Adipocyte (in vitro differentiated cells): ENCODE measurements around the gene PLXNA4.
A peak's percentile ranks its signal among the peaks of the same experiment; 100 is the strongest.

Experiments
- DNase-seq: peaks from one replicate; pipeline ENCODE4 v3.0.0-alpha.2; 2015; ENCODE audit warnings: low read depth
- H3K27me3 ChIP-seq: replicated peaks from 2 replicates; pipeline ENCODE4 v1.7.0; 2013; ENCODE audit warnings: mild to moderate bottlenecking, low read length, moderate library complexity; ENCODE audit not compliant: control insufficient read depth, insufficient read depth
- H3K36me3 ChIP-seq: 2 replicates; pipeline ENCODE4 v1.7.0; 2013; ENCODE audit warnings: low read length, mild to moderate bottlenecking, moderate library complexity; ENCODE audit not compliant: control insufficient read depth, insufficient read depth, severe bottlenecking
- H3K4me1 ChIP-seq: 2 replicates; pipeline ENCODE4 v1.7.0; 2013; ENCODE audit warnings: mild to moderate bottlenecking, low read length, moderate library complexity; ENCODE audit not compliant: control insufficient read depth, insufficient read depth
- H3K4me3 ChIP-seq: 2 replicates; pipeline ENCODE4 v1.7.0; 2013; ENCODE audit warnings: mild to moderate bottlenecking, low read length, moderate library complexity
- H3K9ac ChIP-seq: 2 replicates; pipeline ENCODE4 v1.7.0; 2013; ENCODE audit warnings: mild to moderate bottlenecking, low read length, moderate library complexity
- H3K9me3 ChIP-seq: 2 replicates; pipeline ENCODE4 v1.7.0; 2013; ENCODE audit warnings: mild to moderate bottlenecking, low read length, moderate library complexity; ENCODE audit not compliant: control insufficient read depth

The PLXNA4 gene

DNA sequence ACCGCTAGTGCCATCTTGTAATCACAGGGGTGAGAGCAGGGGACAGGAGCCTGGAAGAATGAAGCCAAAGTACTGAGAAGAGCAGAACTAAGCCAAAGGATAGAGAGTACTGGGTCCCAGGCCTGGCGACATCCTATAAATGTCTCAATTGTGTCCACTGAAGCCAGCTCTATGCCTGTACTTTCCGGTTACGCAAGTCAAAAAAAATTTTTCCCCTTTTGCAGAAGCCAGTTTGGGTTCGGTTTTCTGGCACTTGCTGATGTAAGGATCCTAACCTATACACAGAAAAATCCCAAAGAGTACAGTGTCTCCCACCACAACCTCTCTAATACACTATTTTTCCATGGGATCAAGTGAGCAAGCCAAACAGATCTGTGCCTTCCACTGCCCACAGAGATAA, 61.1 kb downstream of the PLXNA4 start:
- no peaks in the 10 kb centered on the region for H3K9me3 ChIP-seq
- H3K4me3 ChIP-seq: no peak overlapping the region
- H3K27me3 ChIP-seq: no peaks in the 10 kb centered on the region
- no peak for DNase-seq
- peaks cover 11% of the 10 kb centered on the region for H3K4me1 ChIP-seq
- no peak overlapping the region for H3K9ac ChIP-seq
- peaks cover 11% of the 10 kb centered on the region for H3K36me3 ChIP-seq

DNA sequence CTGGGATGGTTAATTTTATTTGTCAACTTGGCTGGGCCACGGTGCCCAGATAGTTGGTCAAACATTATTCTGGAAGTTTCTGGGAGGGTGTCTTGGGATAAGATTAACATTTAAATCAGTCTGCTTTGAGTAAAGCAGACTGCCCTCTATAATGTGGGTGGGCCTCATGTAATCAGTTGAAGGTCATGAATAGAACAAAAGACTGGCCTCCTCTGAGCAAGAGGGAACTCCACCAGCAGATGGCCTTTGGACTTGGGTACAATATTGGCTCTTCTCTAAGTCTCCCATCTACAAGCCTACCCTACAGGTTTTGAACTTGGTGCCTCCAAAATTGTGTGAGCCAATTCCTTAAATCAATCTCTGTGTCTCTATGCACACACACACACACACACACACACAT, 61.8 kb downstream of the PLXNA4 start:
- H3K9ac ChIP-seq: no peak overlapping the region
- no peak for DNase-seq
- H3K4me1 ChIP-seq: peaks cover 7% of the 10 kb centered on the region
- H3K4me3 ChIP-seq: no peak overlapping the region
- H3K27me3 ChIP-seq: no peaks in the 10 kb centered on the region
- no peaks in the 10 kb centered on the region for H3K9me3 ChIP-seq
- peaks cover 11% of the 10 kb centered on the region for H3K36me3 ChIP-seq

DNA sequence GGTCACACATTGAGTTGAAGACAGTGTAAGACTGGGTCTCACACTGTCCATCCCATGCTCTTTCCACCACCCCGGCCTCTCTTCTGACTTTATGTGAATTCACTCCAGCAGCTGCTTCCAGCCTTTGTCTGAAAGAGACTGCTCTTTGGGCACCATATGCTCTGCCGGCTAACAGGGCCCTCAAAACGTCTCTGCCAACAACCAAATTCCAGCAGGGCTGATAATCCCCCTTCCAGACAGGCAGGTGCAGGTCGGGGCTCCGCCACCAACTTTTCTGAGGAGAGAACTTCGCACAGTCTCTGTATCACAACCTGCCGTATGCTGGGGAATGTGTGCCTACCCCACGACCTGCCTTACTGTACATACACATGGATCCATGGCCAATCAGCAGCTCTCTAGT, 64.3 kb downstream of the PLXNA4 start:
- H3K4me3 ChIP-seq: no peak overlapping the region
- H3K9me3 ChIP-seq: no peaks in the 10 kb centered on the region
- no peak for DNase-seq
- H3K4me1 ChIP-seq: peaks cover 7% of the 10 kb centered on the region
- H3K9ac ChIP-seq: no peak overlapping the region
- H3K36me3 ChIP-seq: peaks cover 28% of the 10 kb centered on the region
- no peaks in the 10 kb centered on the region for H3K27me3 ChIP-seq

DNA sequence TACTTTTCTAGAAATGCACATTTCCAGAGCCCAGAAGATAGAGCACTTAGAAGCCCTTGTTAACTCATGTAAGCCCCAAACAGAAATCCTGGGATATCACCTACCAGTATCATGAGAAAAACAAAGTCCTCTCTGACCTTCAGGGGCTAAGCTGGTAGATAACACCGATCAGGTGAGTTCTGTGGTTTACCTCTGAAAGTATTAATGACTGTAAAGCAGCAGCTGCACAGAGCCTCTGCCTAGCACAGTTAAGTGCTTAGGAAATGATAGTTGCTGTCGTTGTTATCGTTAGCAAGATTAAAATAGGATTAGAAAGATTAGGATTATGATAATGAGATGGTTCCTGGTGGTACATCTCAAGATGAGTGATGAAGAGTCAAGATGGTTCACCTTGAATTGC, 64.9 kb downstream of the PLXNA4 start:
- Histone ChIP-seq H3K27me3 (no peaks in the 10 kb centered on the region), H3K4me3 (no peak overlapping the region), H3K9ac (no peak overlapping the region), H3K36me3 (peaks cover 32% of the 10 kb centered on the region), H3K4me1 (peaks cover 6% of the 10 kb centered on the region), H3K9me3 (no peaks in the 10 kb centered on the region)
- no peak for DNase-seq

DNA sequence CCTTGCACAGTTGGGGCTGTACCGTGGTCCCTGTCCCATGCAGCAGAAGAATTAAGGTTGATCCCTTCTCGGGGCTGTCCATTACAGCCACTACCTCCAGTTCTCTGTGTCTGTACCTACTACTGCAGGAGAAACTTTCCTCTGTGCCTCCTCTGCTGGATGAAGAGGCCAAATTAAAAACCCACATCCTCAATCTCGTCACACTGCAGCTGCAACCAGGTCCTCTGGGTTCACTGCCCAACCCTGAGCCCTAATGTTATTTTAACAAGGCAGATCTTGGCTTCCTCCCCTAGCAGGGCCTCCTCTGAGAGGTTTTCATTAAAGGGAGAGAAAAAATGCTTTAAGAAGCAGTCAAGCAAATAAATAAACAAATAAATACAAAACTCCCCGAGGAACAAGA, 66.6 kb downstream of the PLXNA4 start:
- Histone ChIP-seq H3K9me3 (no peaks in the 10 kb centered on the region), H3K9ac (no peak overlapping the region), H3K36me3 (peaks cover 50% of the 10 kb centered on the region), H3K4me1 (no peaks in the 10 kb centered on the region), H3K4me3 (no peak overlapping the region), H3K27me3 (no peaks in the 10 kb centered on the region)
- DNase-seq: no peak

DNA sequence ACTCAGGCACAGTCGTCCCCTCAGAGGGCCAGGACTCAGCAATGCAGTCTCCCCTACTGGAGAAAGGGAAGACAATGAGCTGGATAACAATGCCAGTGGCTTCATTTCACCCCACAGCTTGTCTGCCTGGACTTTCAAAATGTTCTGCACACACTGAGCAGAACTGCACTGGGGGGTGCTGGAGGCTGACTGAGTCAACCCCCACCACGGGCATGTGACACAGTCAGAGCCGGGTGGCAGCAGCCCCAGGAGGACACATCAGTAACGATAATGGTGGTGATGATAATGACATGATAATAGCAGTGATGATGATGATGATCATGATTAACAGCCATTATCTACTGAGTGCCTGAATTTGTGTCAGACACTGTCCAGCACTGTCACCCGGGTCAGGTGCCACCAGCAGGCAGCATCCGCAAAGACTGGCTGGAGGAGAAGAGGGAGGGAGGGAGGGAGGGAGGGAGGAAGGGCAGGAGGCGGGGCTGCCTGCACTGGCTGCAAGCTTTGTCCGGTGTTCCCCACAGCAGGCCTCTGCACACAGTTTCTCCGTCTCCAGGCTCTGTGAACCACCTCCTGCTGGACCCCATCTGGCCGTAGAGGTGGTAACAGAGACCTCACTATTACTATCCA, 67.4 kb downstream of the PLXNA4 start:
- H3K27me3 ChIP-seq: no peaks in the 10 kb centered on the region
- no peak overlapping the region for H3K9ac ChIP-seq
- H3K36me3 ChIP-seq: peaks cover 54% of the 10 kb centered on the region
- H3K4me1 ChIP-seq: no peaks in the 10 kb centered on the region
- no peak overlapping the region for H3K4me3 ChIP-seq
- no peaks in the 10 kb centered on the region for H3K9me3 ChIP-seq
- DNase-seq: no peak

DNA sequence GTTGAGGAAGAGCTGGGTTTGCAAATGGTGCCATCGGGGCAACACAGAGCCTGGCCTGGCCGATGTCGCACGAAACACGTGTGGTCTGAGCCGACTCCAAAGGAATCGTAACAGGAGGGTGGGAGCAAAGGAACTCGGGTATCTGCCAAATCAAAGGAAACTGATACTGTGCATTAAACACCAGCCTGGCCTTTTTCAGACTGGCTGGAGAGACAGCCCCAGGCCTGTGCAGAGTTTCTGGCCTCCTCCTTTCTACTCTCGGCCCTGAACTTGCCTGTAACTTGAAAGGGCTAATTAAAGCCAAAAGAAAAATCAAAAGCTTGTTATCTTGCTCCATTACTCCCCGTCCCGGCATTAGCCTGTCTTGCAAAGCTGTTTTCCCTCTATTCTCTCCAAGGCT, 71.4 kb downstream of the PLXNA4 start:
- no peak overlapping the region for H3K4me3 ChIP-seq
- DNase-seq: no peak
- H3K27me3 ChIP-seq: no peaks in the 10 kb centered on the region
- peaks cover 17% of the 10 kb centered on the region for H3K4me1 ChIP-seq
- no peak overlapping the region for H3K9ac ChIP-seq
- H3K9me3 ChIP-seq: no peaks in the 10 kb centered on the region
- peaks cover 55% of the 10 kb centered on the region for H3K36me3 ChIP-seq

DNA sequence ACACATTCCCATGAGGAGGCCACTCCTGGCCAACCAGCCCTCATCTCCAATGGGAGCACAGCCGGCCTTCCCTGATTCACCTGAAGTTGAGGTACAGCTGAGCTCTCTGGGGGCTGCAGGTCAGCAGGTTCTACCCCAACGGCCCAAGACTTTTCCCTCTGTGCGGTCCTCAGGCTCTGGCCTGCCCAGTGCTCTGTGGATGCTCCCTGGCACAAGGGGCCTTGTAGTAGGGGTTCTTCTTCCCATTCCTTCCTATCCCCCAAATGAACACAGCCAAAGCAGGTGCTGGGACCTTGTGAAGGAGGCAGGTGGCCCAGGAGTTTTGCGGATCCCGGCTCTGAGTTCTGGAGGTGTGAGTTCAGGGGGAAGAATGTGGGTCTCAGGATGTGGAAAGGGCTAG, 72.2 kb downstream of the PLXNA4 start:
- Histone ChIP-seq H3K9me3 (no peaks in the 10 kb centered on the region), H3K4me1 (peaks cover 25% of the 10 kb centered on the region), H3K4me3 (no peak overlapping the region), H3K36me3 (peaks cover 55% of the 10 kb centered on the region), H3K9ac (no peak overlapping the region), H3K27me3 (no peaks in the 10 kb centered on the region)
- no peak for DNase-seq

DNA sequence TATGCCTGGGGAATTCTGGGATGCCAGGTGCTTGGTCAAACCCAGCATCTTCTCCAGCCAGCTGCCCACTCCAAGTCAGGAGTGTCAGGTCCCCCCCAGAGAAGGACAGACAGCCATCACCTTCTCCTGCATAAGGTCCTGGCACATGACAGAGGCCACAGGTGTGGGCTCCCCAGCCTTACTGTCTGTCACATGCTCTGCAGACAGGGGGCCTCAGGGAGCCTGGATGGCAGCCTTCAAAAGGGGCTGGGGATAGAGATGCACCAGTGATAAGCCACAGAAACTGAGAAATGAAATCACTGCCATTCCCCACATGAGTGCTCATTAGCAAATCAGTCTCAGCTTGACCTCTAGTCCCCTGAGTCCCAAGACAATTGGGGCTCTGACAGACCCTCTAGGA, 72.9 kb downstream of the PLXNA4 start:
- DNase-seq: no peak
- Histone ChIP-seq H3K9me3 (no peaks in the 10 kb centered on the region), H3K4me3 (no peak overlapping the region), H3K4me1 (peaks cover 32% of the 10 kb centered on the region), H3K27me3 (no peaks in the 10 kb centered on the region), H3K36me3 (peaks cover 51% of the 10 kb centered on the region), H3K9ac (no peak overlapping the region)

DNA sequence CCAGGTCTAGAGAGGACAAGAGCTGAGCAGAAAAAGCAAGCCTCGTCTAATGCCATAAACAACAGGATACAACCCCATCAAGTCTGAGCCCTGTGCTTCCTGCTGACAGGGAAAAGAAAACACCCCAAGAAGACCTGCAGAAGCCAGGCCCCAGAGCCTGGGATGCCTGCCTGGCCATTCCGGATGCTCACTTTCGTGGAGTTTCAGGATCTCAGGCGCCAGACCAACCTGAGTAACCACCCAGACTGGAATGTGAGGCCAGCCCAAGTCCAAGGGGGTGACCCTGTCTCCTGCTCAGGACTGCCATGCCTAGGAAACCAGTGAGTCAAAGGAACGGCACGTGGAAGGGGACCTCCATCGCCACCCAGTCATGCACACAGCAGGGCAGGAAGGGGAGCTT, 74.3 kb downstream of the PLXNA4 start:
- H3K27me3 ChIP-seq: no peaks in the 10 kb centered on the region
- H3K4me1 ChIP-seq: peaks cover 37% of the 10 kb centered on the region
- DNase-seq: no peak
- H3K4me3 ChIP-seq: no peak overlapping the region
- H3K9ac ChIP-seq: no peak overlapping the region
- H3K36me3 ChIP-seq: peaks cover 36% of the 10 kb centered on the region
- H3K9me3 ChIP-seq: no peaks in the 10 kb centered on the region

DNA sequence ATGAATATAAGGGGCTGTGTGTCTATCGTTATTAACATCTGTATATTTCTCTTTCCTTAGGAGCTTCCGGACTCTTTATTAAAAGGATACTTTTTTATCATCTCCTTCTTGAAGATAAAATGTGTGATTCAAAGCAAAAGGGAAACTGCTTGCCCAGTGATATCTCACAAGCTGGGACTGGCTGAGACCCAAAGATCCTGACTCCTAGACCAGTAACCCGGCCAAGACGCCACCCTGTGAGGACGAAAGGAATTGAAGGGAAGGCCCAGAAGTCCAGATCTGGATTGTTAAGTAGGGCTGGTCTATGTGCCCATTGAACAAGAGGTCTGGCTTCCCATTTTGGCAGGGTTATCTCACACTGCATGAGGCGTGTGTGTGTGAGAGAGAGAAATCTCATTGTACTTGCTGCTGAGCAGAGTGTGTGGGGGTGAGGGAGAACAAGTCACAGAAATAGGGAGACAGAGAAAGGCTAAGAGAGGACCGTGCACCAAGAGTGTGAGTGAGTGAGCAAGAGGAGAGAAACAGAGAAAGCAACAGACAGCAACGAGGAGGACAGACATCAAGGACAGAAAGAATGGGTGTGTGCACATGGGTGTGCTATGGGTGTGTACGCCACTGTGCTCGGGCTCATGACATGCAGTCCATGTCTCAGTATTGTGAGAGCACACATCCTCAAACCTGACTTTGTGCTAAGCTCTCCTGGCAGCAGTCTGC, 75.4 kb downstream of the PLXNA4 start:
- no peak for DNase-seq
- Histone ChIP-seq H3K9ac (peak overlapping the region; percentile 69), H3K27me3 (no peaks in the 10 kb centered on the region), H3K9me3 (no peaks in the 10 kb centered on the region), H3K4me3 (peak overlapping the region; percentile 60), H3K4me1 (peaks cover 37% of the 10 kb centered on the region), H3K36me3 (peaks cover 26% of the 10 kb centered on the region)

DNA sequence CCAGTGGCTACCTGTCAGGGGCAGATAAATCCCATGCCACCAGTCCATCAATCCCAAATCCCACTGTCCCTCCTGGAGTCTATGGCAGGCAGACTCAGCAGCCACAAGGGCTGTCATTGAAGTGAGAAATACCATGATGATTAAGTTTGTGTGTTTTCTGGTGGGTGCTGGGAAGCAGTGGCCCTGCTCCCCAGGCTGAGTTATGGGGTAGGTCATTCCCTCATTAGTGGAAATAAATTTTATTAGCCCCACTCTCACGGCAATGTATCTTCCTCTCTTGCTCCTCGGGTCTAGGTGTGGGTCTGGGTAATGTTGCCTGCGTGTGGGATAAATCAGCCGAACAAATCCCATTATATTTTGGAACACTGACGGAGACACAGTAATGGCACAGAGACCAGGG, 76.8 kb downstream of the PLXNA4 start:
- DNase-seq: no peak
- Histone ChIP-seq H3K9ac (no peak overlapping the region), H3K27me3 (no peaks in the 10 kb centered on the region), H3K36me3 (peaks cover 12% of the 10 kb centered on the region), H3K4me1 (peaks cover 37% of the 10 kb centered on the region), H3K4me3 (no peak overlapping the region), H3K9me3 (no peaks in the 10 kb centered on the region)
